ENCODE results near the gene TNFRSF1A. TPM values are rescaled to one million over a fixed set of nuclear protein-coding genes. Genes with fewer than 3 reads are reported as not detected.

The TNFRSF1A gene
- total RNA-seq, 1 experiment from 2014 or later = 95.1 TPM

- no peaks in the 10 kb centered on the region for H3K79me2 ChIP-seq (ENCODE audit: low read length)
- no peaks in the 10 kb centered on the region for H3K27me3 ChIP-seq (ENCODE audit: low read length)
- POLR2A ChIA-PET (ENCODE audit: unreplicated experiment) = interaction anchor here (1.0 kb wide), 1 partner anchor 12 kb away, joined by 7 read pairs; no protein-coding TSS in a partner anchor
- no TSS peak for BruUV-seq (replicated peaks)
- TF ChIP-seq EZH2phosphoT487 (IDR thresholded peaks at IDR 0.05; ENCODE audit: borderline replicate concordance, low read length) = no peak
- no peak for TF ChIP-seq EZH2 (IDR thresholded peaks at IDR 0.05; ENCODE audit: low read length, unreplicated experiment)
- TF ChIP-seq CTCF (conservative IDR thresholded peaks at IDR 0.05; ENCODE audit: low read depth, low read length) = no peak
- CTCF ChIA-PET = no interaction called here
- H4K20me1 ChIP-seq (ENCODE audit: low read length) = no peaks in the 10 kb centered on the region
- peaks cover 66% of the 10 kb centered on the region for H3K4me1 ChIP-seq (ENCODE audit: insufficient read depth, low read length)
- no peaks in the 10 kb centered on the region for H3K9me3 ChIP-seq (ENCODE audit: low read length)
- no peak for ATAC-seq
- H3K4me2 ChIP-seq (ENCODE audit: low read length) = peak within 1 kb of the TSS; percentile 22; the same call in 1 of the 2 replicates
- H3K4me3 ChIP-seq (ENCODE audit: low read length) = no peak within 1 kb of the TSS
- no peak for DNase-seq
- H3F3A ChIP-seq (ENCODE audit: low read length, unreplicated experiment) = peaks cover 5% of the 10 kb centered on the region
- H3K9me2 ChIP-seq (replicated peaks; ENCODE audit: low read length) = no peaks in the 10 kb centered on the region
- H3K27ac ChIP-seq (ENCODE audit: low read length) = 0 out of 2 replicates have a peak within 1 kb of the TSS, but pooled peaks have one; percentile 15
- no peak within 1 kb of the TSS for H3K9ac ChIP-seq (ENCODE audit: low read length)
- H2AFZ ChIP-seq (ENCODE audit: low read length) = no peak within 1 kb of the TSS
- no peaks in the 10 kb centered on the region for H3K36me3 ChIP-seq (ENCODE audit: low read depth, low read length)
- intact Hi-C loops (cut with micrococcal nuclease) = no loop called here
Measured at GRCh38 chr12:6375269-6376078, 33.6 kb upstream of the TNFRSF1A start, which contains the start of gene SCNN1A. SCNN1A (minus strand) TSS chr12:6375563; CDS start chr12:6374783, 780 bp downstream.

GRCh38 chr12:6374786-6375160, 32.9 kb upstream of the TNFRSF1A start:
- ChIA-PET POLR2A (ENCODE audit: unreplicated experiment) (interaction anchor here (1.0 kb wide), 1 partner anchor 12 kb away, joined by 7 read pairs; no protein-coding TSS in a partner anchor), CTCF (no interaction called here)
- Histone ChIP-seq H3K9me3 (ENCODE audit: low read length) (no peaks in the 10 kb centered on the region), H4K20me1 (ENCODE audit: low read length) (no peaks in the 10 kb centered on the region), H2AFZ (ENCODE audit: low read length) (no peak overlapping the region), H3K9me2 (replicated peaks; ENCODE audit: low read length) (no peaks in the 10 kb centered on the region), H3K27ac (ENCODE audit: low read length) (no peak overlapping the region), H3K27me3 (ENCODE audit: low read length) (no peaks in the 10 kb centered on the region), H3K9ac (ENCODE audit: low read length) (no peak overlapping the region), H3F3A (ENCODE audit: low read length, unreplicated experiment) (peaks cover 5% of the 10 kb centered on the region), H3K4me2 (ENCODE audit: low read length) (no peak overlapping the region), H3K36me3 (ENCODE audit: low read depth, low read length) (no peaks in the 10 kb centered on the region), H3K79me2 (ENCODE audit: low read length) (0 out of 2 replicates have a peak, but pooled peaks cover 5% of the 10 kb centered on the region), H3K4me1 (ENCODE audit: insufficient read depth, low read length) (peaks cover 74% of the 10 kb centered on the region), H3K4me3 (ENCODE audit: low read length) (no peak overlapping the region)
- TF ChIP-seq CTCF (conservative IDR thresholded peaks at IDR 0.05; ENCODE audit: low read depth, low read length) = no peak
- no peak for DNase-seq
- BruUV-seq (replicated peaks) = no TSS peak
- no peak for ATAC-seq
- intact Hi-C loops (cut with micrococcal nuclease) = no loop called here
